ENCODE measurements around the gene TBC1D5.
"Not testable (repeated sequence)": the region's sequence is repeated elsewhere in the genome, so short reads cannot be mapped to it uniquely, and the experiment has no call there.

Gene TBC1D5

GRCh38 chr3:17412950-17413530, 329.4 kb downstream of the TBC1D5 start:
- Histone ChIP-seq H3K4me1 (ENCODE audit: control insufficient read depth, low read depth, low read length) (no peaks in the 10 kb centered on the region), H3K4me3 (ENCODE audit: low read length) (no peak overlapping the region), H3K9ac (ENCODE audit: low read length) (no peak overlapping the region), H3K36me3 (ENCODE audit: control insufficient read depth, low read depth, low read length) (no peaks in the 10 kb centered on the region), H3K27ac (ENCODE audit: low read length) (no peak overlapping the region), H3K9me3 (ENCODE audit: control insufficient read depth, low read depth, low read length) (no peaks in the 10 kb centered on the region), H3K27me3 (ENCODE audit: control insufficient read depth, insufficient read depth, low read length) (no peaks in the 10 kb centered on the region)

GRCh38 chr3:17411157-17411877, 331.1 kb downstream of the TBC1D5 start:
- Histone ChIP-seq H3K36me3 (ENCODE audit: control insufficient read depth, low read depth, low read length) (no peaks in the 10 kb centered on the region), H3K27me3 (ENCODE audit: control insufficient read depth, insufficient read depth, low read length) (no peaks in the 10 kb centered on the region), H3K4me3 (ENCODE audit: low read length) (no peak overlapping the region), H3K27ac (ENCODE audit: low read length) (no peak overlapping the region), H3K9ac (ENCODE audit: low read length) (no peak overlapping the region), H3K9me3 (ENCODE audit: control insufficient read depth, low read depth, low read length) (no peaks in the 10 kb centered on the region), H3K4me1 (ENCODE audit: control insufficient read depth, low read depth, low read length) (peaks cover 6% of the 10 kb centered on the region)

- Histone ChIP-seq H3K9me3 (ENCODE audit: control insufficient read depth, low read depth, low read length) (no peaks in the 10 kb centered on the region), H3K4me3 (ENCODE audit: low read length) (no peak overlapping the region), H3K4me1 (ENCODE audit: control insufficient read depth, low read depth, low read length) (peaks cover 8% of the 10 kb centered on the region), H3K36me3 (ENCODE audit: control insufficient read depth, low read depth, low read length) (no peaks in the 10 kb centered on the region), H3K27me3 (ENCODE audit: control insufficient read depth, insufficient read depth, low read length) (no peaks in the 10 kb centered on the region), H3K27ac (ENCODE audit: low read length) (no peak overlapping the region), H3K9ac (ENCODE audit: low read length) (no peak overlapping the region)
Observed at GRCh38 chr3:17407576-17407975, 334.9 kb downstream of the TBC1D5 start.

GRCh38 chr3:17404548-17404947, 337.9 kb downstream of the TBC1D5 start:
- Histone ChIP-seq H3K36me3 (ENCODE audit: control insufficient read depth, low read depth, low read length) (no peaks in the 10 kb centered on the region), H3K4me3 (ENCODE audit: low read length) (no peak overlapping the region), H3K4me1 (ENCODE audit: control insufficient read depth, low read depth, low read length) (peaks cover 8% of the 10 kb centered on the region), H3K9me3 (ENCODE audit: control insufficient read depth, low read depth, low read length) (no peaks in the 10 kb centered on the region), H3K27me3 (ENCODE audit: control insufficient read depth, insufficient read depth, low read length) (no peaks in the 10 kb centered on the region), H3K9ac (ENCODE audit: low read length) (no peak overlapping the region), H3K27ac (ENCODE audit: low read length) (no peak overlapping the region)

- no peaks in the 10 kb centered on the region for H3K9me3 ChIP-seq (ENCODE audit: control insufficient read depth, low read depth, low read length)
- H3K36me3 ChIP-seq (ENCODE audit: control insufficient read depth, low read depth, low read length), result no peaks in the 10 kb centered on the region
- H3K27me3 ChIP-seq (ENCODE audit: control insufficient read depth, insufficient read depth, low read length), result no peaks in the 10 kb centered on the region
- no peak overlapping the region for H3K9ac ChIP-seq (ENCODE audit: low read length)
- no peak overlapping the region for H3K27ac ChIP-seq (ENCODE audit: low read length)
- no peak overlapping the region for H3K4me3 ChIP-seq (ENCODE audit: low read length)
- peaks cover 8% of the 10 kb centered on the region for H3K4me1 ChIP-seq (ENCODE audit: control insufficient read depth, low read depth, low read length)
Observed at GRCh38 chr3:17402442-17402841, 340.0 kb downstream of the TBC1D5 start.

GRCh38 chr3:17401912-17402311, 340.5 kb downstream of the TBC1D5 start:
- Histone ChIP-seq H3K27me3 (ENCODE audit: control insufficient read depth, insufficient read depth, low read length) (no peaks in the 10 kb centered on the region), H3K36me3 (ENCODE audit: control insufficient read depth, low read depth, low read length) (no peaks in the 10 kb centered on the region), H3K4me3 (ENCODE audit: low read length) (no peak overlapping the region), H3K9ac (ENCODE audit: low read length) (no peak overlapping the region), H3K9me3 (ENCODE audit: control insufficient read depth, low read depth, low read length) (no peaks in the 10 kb centered on the region), H3K4me1 (ENCODE audit: control insufficient read depth, low read depth, low read length) (peaks cover 8% of the 10 kb centered on the region), H3K27ac (ENCODE audit: low read length) (no peak overlapping the region)

- H3K4me3 ChIP-seq (ENCODE audit: low read length), result no peak overlapping the region
- H3K4me1 ChIP-seq (ENCODE audit: control insufficient read depth, low read depth, low read length), result no peaks in the 10 kb centered on the region
- H3K9me3 ChIP-seq (ENCODE audit: control insufficient read depth, low read depth, low read length), result no peaks in the 10 kb centered on the region
- no peak overlapping the region for H3K27ac ChIP-seq (ENCODE audit: low read length)
- H3K36me3 ChIP-seq (ENCODE audit: control insufficient read depth, low read depth, low read length), result no peaks in the 10 kb centered on the region
- H3K9ac ChIP-seq (ENCODE audit: low read length), result no peak overlapping the region
- no peaks in the 10 kb centered on the region for H3K27me3 ChIP-seq (ENCODE audit: control insufficient read depth, insufficient read depth, low read length)
Observed at GRCh38 chr3:17399586-17399985, 342.8 kb downstream of the TBC1D5 start.

- Histone ChIP-seq H3K27ac (ENCODE audit: low read length) (no peak overlapping the region), H3K4me1 (ENCODE audit: control insufficient read depth, low read depth, low read length) (no peaks in the 10 kb centered on the region), H3K36me3 (ENCODE audit: control insufficient read depth, low read depth, low read length) (no peaks in the 10 kb centered on the region), H3K9ac (ENCODE audit: low read length) (no peak overlapping the region), H3K4me3 (ENCODE audit: low read length) (no peak overlapping the region), H3K9me3 (ENCODE audit: control insufficient read depth, low read depth, low read length) (no peaks in the 10 kb centered on the region), H3K27me3 (ENCODE audit: control insufficient read depth, insufficient read depth, low read length) (no peaks in the 10 kb centered on the region)
Observed at GRCh38 chr3:17398959-17399551, 343.4 kb downstream of the TBC1D5 start.

- Histone ChIP-seq H3K27ac (ENCODE audit: low read length) (no peak overlapping the region), H3K9me3 (ENCODE audit: control insufficient read depth, low read depth, low read length) (no peaks in the 10 kb centered on the region)
Observed at GRCh38 chr3:17396036-17396435, 346.4 kb downstream of the TBC1D5 start.

GRCh38 chr3:17394541-17395155, 347.8 kb downstream of the TBC1D5 start:
- Histone ChIP-seq H3K4me1 (ENCODE audit: control insufficient read depth, low read depth, low read length) (no peaks in the 10 kb centered on the region), H3K27ac (ENCODE audit: low read length) (no peak overlapping the region), H3K4me3 (ENCODE audit: low read length) (no peak overlapping the region), H3K36me3 (ENCODE audit: control insufficient read depth, low read depth, low read length) (no peaks in the 10 kb centered on the region), H3K9me3 (ENCODE audit: control insufficient read depth, low read depth, low read length) (no peaks in the 10 kb centered on the region), H3K27me3 (ENCODE audit: control insufficient read depth, insufficient read depth, low read length) (no peaks in the 10 kb centered on the region), H3K9ac (ENCODE audit: low read length) (no peak overlapping the region)

More at GRCh38 chr3:17396036-17396435, 346.4 kb downstream of the TBC1D5 start:
- no peak overlapping the region for H3K9ac ChIP-seq (ENCODE audit: low read length)
- no peaks in the 10 kb centered on the region for H3K27me3 ChIP-seq (ENCODE audit: control insufficient read depth, insufficient read depth, low read length)
- no peaks in the 10 kb centered on the region for H3K36me3 ChIP-seq (ENCODE audit: control insufficient read depth, low read depth, low read length)
- H3K4me3 ChIP-seq (ENCODE audit: low read length), result no peak overlapping the region
- H3K4me1 ChIP-seq (ENCODE audit: control insufficient read depth, low read depth, low read length), result no peaks in the 10 kb centered on the region

- H3K36me3 ChIP-seq (ENCODE audit: control insufficient read depth, low read depth, low read length); H3K9ac ChIP-seq (ENCODE audit: low read length); H3K27ac ChIP-seq (ENCODE audit: low read length); H3K27me3 ChIP-seq (ENCODE audit: control insufficient read depth, insufficient read depth, low read length); H3K4me1 ChIP-seq (ENCODE audit: control insufficient read depth, low read depth, low read length); H3K9me3 ChIP-seq (ENCODE audit: control insufficient read depth, low read depth, low read length); H3K4me3 ChIP-seq (ENCODE audit: low read length): not testable (repeated sequence)
Observed at GRCh38 chr3:17392516-17392915, 349.9 kb downstream of the TBC1D5 start.
